GM12878 (cell line): ENCODE results near the gene LRRC14B. TPM values are rescaled to one million over a fixed set of nuclear protein-coding genes. Genes with fewer than 3 reads are reported as not detected.

Experiments
- ATAC-seq: fragments of 200-7000 bp; cut with Tn5 transposase; 3 replicates; pipeline ENCODE4 v1.9.1; 2020; ENCODE audit warnings: mild to moderate bottlenecking, moderate library complexity
- BruUV-seq: library from RNA; stranded (reverse); fragments of 400-500 nt; replicated peaks from 2 replicates; lab custom pipeline; 2021; lab: Mats Ljungman, UMichigan
- CTCF ChIA-PET: fragments of 300-600 bp; sonication (Branson Sonifier 250); formaldehyde crosslinking; extraction: SDS; loops from one replicate; lab custom pipeline; 2021; ENCODE audit warnings: inconsistent platforms; lab: Yijun Ruan, JAX
- POLR2A ChIA-PET: fragments of 350-600 bp; formaldehyde crosslinking; extraction: SDS; loops from one replicate; lab custom pipeline; 2021; ENCODE audit warnings: inconsistent platforms; lab: Charles Lee
- RAD21 ChIA-PET: fragments of 300-600 bp; sonication (Branson Sonifier 250); formaldehyde crosslinking; loops from one replicate; lab custom pipeline; 2023; ENCODE audit warnings: antibody characterized with exemption; ENCODE audit not compliant: unreplicated experiment; lab: Charles Lee
- SMC1A ChIA-PET: fragments of 300-600 bp; sonication (Branson Sonifier 250); formaldehyde crosslinking; loops from one replicate; lab custom pipeline; 2023; ENCODE audit not compliant: unreplicated experiment, uncharacterized antibody; lab: Charles Lee
- DNase-seq: peaks from one replicate; pipeline ENCODE4 v3.0.0-alpha.2; 2011; ENCODE audit warnings: low read depth, low spot score
- FAIRE-seq: peaks from 3 replicates; lab custom pipeline; 2011; peaks lifted over from hg19 to GRCh38; lab: Jason Lieb, UNC
- H2AFZ ChIP-seq: 2 replicates; pipeline ENCODE4 v1.6.0; 2011; ENCODE audit warnings: low read depth, low read length, control low read depth; ENCODE audit not compliant: control insufficient read depth
- H3K27ac ChIP-seq: 2 replicates; pipeline ENCODE4 v1.5.1; 2011; ENCODE audit warnings: control low read depth; ENCODE audit not compliant: control insufficient read depth, insufficient read depth
- H3K27me3 ChIP-seq, 2 experiments: replicated peaks in 1 of 2; 2 replicates each; pipeline versions ENCODE4 v1.6.0 to v1.6.1; 2011; ENCODE audit warnings: low read length in 1 of 2; ENCODE audit not compliant: control insufficient read depth in 2 of 2, insufficient read depth in 2 of 2
- H3K36me3 ChIP-seq, 2 experiments: 2 replicates each; pipeline ENCODE4 v1.5.1; 2011; ENCODE audit warnings: low read length in 1 of 2; ENCODE audit not compliant: control insufficient read depth in 2 of 2, insufficient read depth in 2 of 2
- H3K4me1 ChIP-seq: 2 replicates; pipeline ENCODE4 v1.6.1; 2011; ENCODE audit warnings: mild to moderate bottlenecking, low read length, moderate library complexity, mixed read lengths; ENCODE audit not compliant: control insufficient read depth, insufficient read depth
- H3K4me2 ChIP-seq: 2 replicates; pipeline ENCODE4 v1.6.0; 2011; ENCODE audit warnings: control low read depth; ENCODE audit not compliant: control insufficient read depth, insufficient read depth
- H3K4me3 ChIP-seq: fragments of 200-600 bp; sonication (generic); 2 replicates; pipeline ENCODE4 v1.5.1; 2016
- H3K79me2 ChIP-seq: 2 replicates; pipeline ENCODE4 v1.6.0; 2011; ENCODE audit warnings: low read length; ENCODE audit not compliant: control insufficient read depth, insufficient read depth
- H3K9ac ChIP-seq: 2 replicates; pipeline ENCODE4 v1.8.0; 2011; ENCODE audit warnings: low read length, control low read depth, mixed read lengths; ENCODE audit not compliant: control insufficient read depth, insufficient read depth
- H3K9me3 ChIP-seq: replicated peaks from 3 replicates; pipeline ENCODE4 v1.5.1; 2011; ENCODE audit warnings: mild to moderate bottlenecking, low read length; ENCODE audit not compliant: control insufficient read depth, insufficient read depth
- H4K20me1 ChIP-seq: 2 replicates; pipeline ENCODE4 v1.6.0; 2011; ENCODE audit not compliant: control insufficient read depth, insufficient read depth
- CBFB ChIP-seq: IDR thresholded peaks from 2 replicates; pipeline ENCODE4 v1.6.1; 2016; ENCODE audit warnings: antibody characterized with exemption, low read depth
- CEBPZ ChIP-seq: fragments of 150-350 bp; IDR thresholded peaks from 2 replicates; pipeline ENCODE4 v1.6.1; 2016; ENCODE audit warnings: low read depth, low read length
- HDAC6 ChIP-seq: fragments of 200-600 bp; sonication (generic); IDR thresholded peaks from one replicate; pipeline ENCODE4 v1.8.0; 2017; ENCODE audit warnings: antibody characterized with exemption; ENCODE audit not compliant: unreplicated experiment
- MYB ChIP-seq: fragments of 150-350 bp; IDR thresholded peaks from 2 replicates; pipeline ENCODE4 v1.6.1; 2014; ENCODE audit warnings: mild to moderate bottlenecking, low read depth, low read length, borderline replicate concordance
- NBN ChIP-seq: fragments of 450-650 bp; IDR thresholded peaks from 2 replicates; pipeline ENCODE4 v1.6.1; 2016
- REST ChIP-seq: IDR thresholded peaks from 2 replicates; pipeline ENCODE4 v1.6.1; 2012; ENCODE audit warnings: mild to moderate bottlenecking, low read depth, low read length
- USF1 ChIP-seq: IDR thresholded peaks from 2 replicates; pipeline ENCODE4 v1.6.1; 2011; ENCODE audit warnings: borderline replicate concordance, low read depth, mild to moderate bottlenecking, moderate library complexity, mixed read lengths, low read length; ENCODE audit not compliant: insufficient read depth; ENCODE audit errors: extremely low read length
- ZNF384 ChIP-seq: IDR thresholded peaks from 2 replicates; pipeline ENCODE4 v1.6.1; 2012; ENCODE audit warnings: low read depth, mild to moderate bottlenecking, low read length, improper control_type of control experiment, borderline replicate concordance
- ZNF622 ChIP-seq: fragments of 450-650 bp; IDR thresholded peaks from 2 replicates; pipeline ENCODE4 v1.6.1; 2017; ENCODE audit warnings: mild to moderate bottlenecking, inconsistent platforms
- ZNF687 ChIP-seq: fragments of 450-650 bp; IDR thresholded peaks from 2 replicates; pipeline ENCODE4 v1.6.1; 2017; ENCODE audit warnings: mild to moderate bottlenecking, moderate library complexity
- WGBS: methylation state at CpG from one replicate; pipeline ENCODE4 v1.1.6; 2016; ENCODE audit warnings: low lambda C conversion rate; ENCODE audit not compliant: insufficient replicate concordance, insufficient coverage; ENCODE audit errors: missing lambda C conversion rate; 5-methylcytosine and 5-hydroxymethylcytosine counted together
- in situ Hi-C: fragments of 300-500 bp; cut with MboI; formaldehyde crosslinking; loops from 9 replicates; pipeline ENCODE4 v1.14.3; 2018; ENCODE audit warnings: mixed read lengths
- intact Hi-C: fragments of 100-400 bp; cut with micrococcal nuclease; formaldehyde crosslinking; loops from one replicate; pipeline ENCODE4 v1.14.2; 2022; ENCODE audit not compliant: unreplicated experiment
- polyA plus RNA-seq, 11 experiments: library from polyadenylated mRNA; depleted of rRNA in 4 of 11; unstranded in 6 of 11; stranded (reverse) in 5 of 11; fragments of >200 nt; fragmentation: Nextera tagmentation in 4 of 11; fragmentation: Illumina TruSeq in 1 of 11; extraction: Ambion mirVana in 4 of 11; extraction: Trizol in 1 of 11; gene quantifications; 1 replicate in 1 of 11; 2 replicates in 10 of 11; pipeline versions ENCODE4 v1.2.1 to v1.2.3, GENCODE V29; 2011 to 2016; ENCODE audit warnings: inconsistent platforms in 2 of 11, missing spikeins in 2 of 11, low read depth in 1 of 11
- total RNA-seq, 4 experiments: library from RNA; depleted of rRNA in 3 of 4; stranded (reverse); fragments of >200 nt in 3 of 4; fragmentation: Illumina TruSeq in 1 of 4; extraction: Trizol in 1 of 4; gene quantifications; 2 replicates each; pipeline versions ENCODE4 v1.2.1 to v1.2.3, GENCODE V29; 2013 to 2021

The LRRC14B gene
- total and polyA plus RNA-seq, 10 of the 15 experiments (the other 5 are each of a cell fraction or from before 2014, with no cell fraction given) = 0.06 to 0.31 (median 0.13) TPM; not detected in 5

- ATAC-seq (peak; percentile 13), DNase-seq (no peak), FAIRE-seq (no peak)
- BruUV-seq = TSS peak; percentile 57
- Histone ChIP-seq H3K4me3 (peak overlapping the region; percentile 98), H3K9me3 (no peaks in the 10 kb centered on the region), H2AFZ (no peak overlapping the region), H3K9ac (peak overlapping the region; percentile 86), H4K20me1 (no peaks in the 10 kb centered on the region), H3K79me2 (peaks cover 57% of the 10 kb centered on the region), H3K36me3 (peaks cover 0 to 2% of the 10 kb centered on the region in 2 experiments; a peak in 2 of 4 replicates), H3K27me3 (no peaks in the 10 kb centered on the region), H3K4me2 (peak overlapping the region; percentile 66), H3K27ac (peak overlapping the region; percentile 39; the same call in 1 of the 2 replicates), H3K4me1 (peaks cover 9% of the 10 kb centered on the region)
- ChIA-PET RAD21 (interaction anchor here (0.8 to 2.4 kb wide), 3 partner anchors 12 to 150 kb away, joined by 3 to 7 read pairs (median 6); no protein-coding TSS in a partner anchor), CTCF (interaction anchor here (0.6 to 2.8 kb wide), 3 partner anchors 31 to 1435 kb away, joined by 3 to 13 read pairs (median 3); no protein-coding TSS in a partner anchor), SMC1A (interaction anchor here (0.9 to 2.7 kb wide), 5 partner anchors 12 to 52 kb away, joined by 3 to 9 read pairs (median 4); partner anchors contain the start of gene PDCD6), POLR2A (interaction anchor here (0.7 to 3.4 kb wide), 5 partner anchors 29 to 254 kb away, joined by 3 to 21 read pairs (median 3); partner anchors contain the start of gene PDCD6)
- in situ Hi-C loops (no loop called here), intact Hi-C loops (loop anchor here (2.0 kb wide), 1 partner anchor 51 kb away; the partner anchor contains the start of gene PDCD6)
- 7% methylated on average over 9 of the region's 9 CpGs for whole genome bisulfite sequencing
- TF ChIP-seq CBFB (no peak), USF1 (no peak), ZNF622 (no peak), MYB (no peak), ZNF687 (no peak), ZNF384 (no peak), CEBPZ (no peak), REST (no peak), HDAC6 (no peak), NBN (no peak)
These were observed 28.2 kb downstream of the LRRC14B start for GRCh38 chr5:219460-219863.
